ENCODE results near the gene EMILIN3. TPM values are rescaled to one million over a fixed set of nuclear protein-coding genes. Genes with fewer than 3 reads are reported as not detected.

Gene EMILIN3
- total RNA-seq, 4 donors from 2014 or later = not detected

DNA sequence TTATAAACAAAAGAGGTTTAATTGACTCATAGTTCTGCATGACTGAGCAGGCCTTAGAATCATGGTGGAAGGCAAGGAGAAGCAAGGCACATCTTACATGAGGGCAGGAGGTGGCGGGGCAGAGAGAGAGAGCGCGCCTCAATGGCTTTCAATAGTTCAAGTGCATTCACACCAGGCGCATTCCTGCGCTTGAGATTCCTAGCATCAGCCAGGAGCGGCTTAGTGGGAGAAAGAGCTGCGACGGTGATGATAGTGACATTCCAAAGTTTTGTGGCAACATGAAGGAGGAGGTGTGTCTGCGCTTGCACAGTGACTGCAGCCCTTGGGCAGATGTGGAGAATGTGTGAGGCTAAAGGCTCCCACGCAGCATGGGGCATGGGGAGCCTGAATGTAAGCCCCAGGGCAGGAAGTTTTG, 25.0 kb upstream of the EMILIN3 start:
- TF ChIP-seq CTCF (IDR thresholded peaks at IDR 0.05; ENCODE audit: low read depth) = no peak

GRCh38 chr20:41390889-41391288, 24.3 kb upstream of the EMILIN3 start:
- TF ChIP-seq CTCF (IDR thresholded peaks at IDR 0.05; ENCODE audit: low read depth) = no peak

- TF ChIP-seq CTCF (IDR thresholded peaks at IDR 0.05; ENCODE audit: low read depth) = no peak
Measured at GRCh38 chr20:41387444-41387851, 20.8 kb upstream of the EMILIN3 start.

- TF ChIP-seq CTCF (IDR thresholded peaks at IDR 0.05; ENCODE audit: low read depth) = no peak
Measured at GRCh38 chr20:41386502-41387427, 20.1 kb upstream of the EMILIN3 start.

GRCh38 chr20:41382791-41383305, 16.2 kb upstream of the EMILIN3 start:
- no peak for TF ChIP-seq CTCF (IDR thresholded peaks at IDR 0.05; ENCODE audit: low read depth)

- no peak for TF ChIP-seq CTCF (IDR thresholded peaks at IDR 0.05; ENCODE audit: low read depth)
Measured at GRCh38 chr20:41380551-41381193, 14.1 kb upstream of the EMILIN3 start.

DNA sequence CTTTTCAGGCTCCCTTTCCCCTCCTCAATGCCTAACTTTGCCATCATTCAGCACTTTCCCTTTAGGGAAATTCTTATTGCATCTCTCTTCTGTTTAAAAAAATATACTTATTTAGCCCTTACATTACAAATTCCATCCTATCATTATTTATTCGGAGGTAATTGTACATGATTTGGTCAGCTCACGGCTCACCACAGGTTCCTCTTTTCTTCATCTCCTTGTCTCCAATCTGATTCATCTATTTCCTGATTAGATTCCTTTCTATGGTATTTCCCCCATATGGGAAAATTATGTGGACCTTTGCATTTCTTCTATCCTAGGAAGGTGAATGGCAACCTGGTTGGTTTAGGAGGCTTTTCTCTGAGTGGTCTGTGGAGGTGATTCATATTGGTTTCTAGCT, 12.9 kb upstream of the EMILIN3 start:
- TF ChIP-seq CTCF (IDR thresholded peaks at IDR 0.05; ENCODE audit: low read depth) = no peak

All from subcutaneous adipose tissue (tissue), 4 donors.